Activated T-cell treated with anti-CD3 and anti-CD28 coated beads for 1 hour (primary cell): ENCODE results near the gene BORCS5.
"Not testable (repeated sequence)": the region's sequence is repeated elsewhere in the genome, so short reads cannot be mapped to it uniquely, and the experiment has no call there.

Experiments used
- DNase-seq: peaks from one replicate; pipeline ENCODE4 v3.0.0-alpha.2; 2020; ENCODE audit warnings: low read depth

BORCS5 gene

DNA sequence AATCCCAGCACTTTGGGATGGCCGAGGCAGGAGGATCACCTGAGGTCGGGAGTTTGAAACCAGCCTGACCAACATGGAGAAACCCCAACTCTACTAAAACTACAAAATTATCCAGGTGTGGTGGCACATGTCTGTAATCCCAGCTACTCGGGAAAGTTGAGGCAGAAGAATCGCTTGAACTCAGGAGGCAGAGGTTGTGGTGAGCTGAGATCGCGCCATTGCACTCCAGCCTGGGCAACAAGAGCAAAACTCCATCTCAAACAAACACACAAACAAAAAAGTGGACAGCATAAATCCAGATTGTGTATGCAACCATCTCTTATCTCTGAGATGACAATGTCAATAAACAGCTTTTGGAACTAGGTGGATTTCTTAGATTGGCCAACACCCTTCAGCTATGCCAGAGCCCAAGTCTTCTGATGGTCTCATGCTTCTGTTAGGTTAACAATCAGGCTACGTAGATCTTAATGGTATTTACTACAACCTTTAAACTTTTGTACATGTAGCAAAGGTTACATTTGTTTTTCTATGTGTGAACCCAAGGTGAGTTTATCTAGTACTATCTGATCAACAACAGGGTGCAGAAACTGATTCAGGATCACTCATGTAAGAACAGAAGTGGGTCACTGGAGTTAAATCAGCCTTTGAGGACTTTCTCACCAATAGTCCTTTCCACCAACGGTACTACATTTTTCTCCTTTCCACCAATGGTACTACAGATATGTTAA is 132.1 kb downstream of the BORCS5 start:
- no peak for DNase-seq

DNA sequence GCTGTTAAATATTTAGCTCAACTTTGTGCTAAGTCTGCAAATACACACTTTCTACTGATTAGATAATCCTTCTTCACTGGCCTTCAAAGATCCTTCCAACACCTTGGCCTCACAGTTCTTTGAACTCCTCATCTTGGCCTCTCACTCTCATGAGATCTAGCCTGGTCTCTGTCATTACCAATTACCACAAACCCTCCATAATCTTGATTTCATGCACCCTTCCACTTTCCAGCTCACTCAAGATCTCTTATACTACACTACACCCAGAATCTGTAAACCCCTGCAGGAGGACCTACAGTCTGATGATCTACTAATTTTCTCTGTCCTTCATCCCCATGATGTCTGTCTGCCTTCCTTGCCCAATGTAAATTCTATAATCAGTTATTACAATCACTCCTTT is 134.7 kb downstream of the BORCS5 start:
- DNase-seq: no peak

DNA sequence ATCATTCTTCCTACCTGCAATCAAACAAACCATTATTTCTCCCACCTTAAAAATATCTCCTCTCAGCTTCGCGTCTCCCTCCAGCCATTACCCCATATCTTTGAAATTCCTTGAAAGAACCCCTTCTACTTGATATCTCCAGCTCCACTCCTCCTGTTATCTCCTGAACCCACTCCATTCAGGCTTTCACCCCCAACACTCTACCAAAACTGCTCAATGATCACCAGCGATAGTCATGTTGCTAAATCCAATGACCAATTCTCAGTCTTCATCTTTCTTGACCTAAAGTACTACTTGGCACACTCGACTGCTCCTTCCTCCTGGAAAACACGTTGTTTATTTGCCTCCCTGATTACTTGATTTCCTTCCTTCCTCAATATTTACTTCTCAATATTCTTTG is 135.7 kb downstream of the BORCS5 start:
- DNase-seq: no peak

DNA sequence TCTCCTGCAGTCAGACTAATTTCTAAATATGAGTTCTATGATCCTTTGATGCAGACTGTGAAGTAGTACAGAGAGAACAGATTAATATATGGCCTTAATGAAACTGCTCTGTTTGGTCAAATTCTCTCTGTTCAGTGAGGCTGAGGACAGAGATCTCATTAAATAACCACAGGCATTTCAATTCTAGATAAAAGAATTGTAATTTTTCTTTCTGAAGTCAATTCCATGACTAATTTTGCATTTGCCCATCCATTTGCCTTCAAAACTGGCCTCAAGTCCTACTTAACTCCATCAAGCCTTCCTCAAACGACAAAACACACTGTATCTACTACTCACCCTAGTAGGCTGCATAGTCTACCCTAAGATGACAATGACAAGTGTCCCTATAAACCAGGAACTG is 138.7 kb downstream of the BORCS5 start:
- no peak for DNase-seq

DNA sequence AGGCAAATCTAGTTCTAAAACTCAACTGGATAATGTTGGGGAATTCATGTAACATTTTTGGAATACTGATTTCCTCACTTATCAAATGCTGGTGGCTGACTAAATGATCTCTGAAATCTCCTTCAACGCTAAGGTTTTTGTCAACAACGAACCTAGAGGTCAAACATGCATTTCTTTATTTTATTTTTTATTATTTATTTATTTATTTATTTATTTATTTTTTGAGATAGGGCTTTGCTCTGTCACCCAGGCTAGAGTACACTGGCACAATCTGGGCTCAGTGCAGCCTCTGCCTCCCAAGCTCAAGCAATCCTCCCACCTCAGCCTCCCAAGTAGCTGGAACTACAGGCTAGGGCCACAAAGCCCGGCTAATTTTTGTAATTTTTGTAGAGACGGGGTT is 141.3 kb downstream of the BORCS5 start:
- no peak for DNase-seq

DNA sequence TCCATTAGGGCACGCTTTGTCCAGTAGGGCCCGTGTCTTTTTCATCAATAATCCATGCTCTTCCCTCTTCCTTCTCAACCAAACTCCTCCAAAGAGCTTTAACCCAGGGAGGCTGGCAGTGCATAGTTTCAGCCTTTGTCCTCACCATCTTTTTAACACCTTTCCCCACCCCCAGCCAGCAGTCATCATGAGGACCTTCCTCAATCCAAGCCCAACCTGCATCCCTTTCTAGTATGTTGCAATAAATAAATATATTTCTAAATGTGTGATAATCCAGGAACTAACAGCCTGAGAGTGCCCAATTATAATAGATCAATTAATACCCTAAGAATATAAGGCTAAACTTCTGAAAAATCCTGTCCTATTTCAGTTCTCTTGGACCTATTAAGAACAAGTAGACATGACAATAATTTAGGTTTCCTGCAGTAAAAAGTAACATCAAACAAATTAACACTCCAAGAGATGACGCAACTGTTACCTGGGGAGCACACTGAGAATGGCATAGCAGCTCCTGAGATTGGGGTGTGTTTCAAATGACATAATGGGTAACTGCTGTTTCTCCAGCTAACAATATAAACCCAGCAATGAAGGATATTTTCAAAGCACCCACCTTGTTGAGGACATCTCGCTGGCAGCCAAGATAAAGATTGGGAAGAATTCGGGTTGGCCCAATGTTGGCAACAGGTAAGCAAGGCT is 143.2 kb downstream of the BORCS5 start:
- DNase-seq: no peak

DNA sequence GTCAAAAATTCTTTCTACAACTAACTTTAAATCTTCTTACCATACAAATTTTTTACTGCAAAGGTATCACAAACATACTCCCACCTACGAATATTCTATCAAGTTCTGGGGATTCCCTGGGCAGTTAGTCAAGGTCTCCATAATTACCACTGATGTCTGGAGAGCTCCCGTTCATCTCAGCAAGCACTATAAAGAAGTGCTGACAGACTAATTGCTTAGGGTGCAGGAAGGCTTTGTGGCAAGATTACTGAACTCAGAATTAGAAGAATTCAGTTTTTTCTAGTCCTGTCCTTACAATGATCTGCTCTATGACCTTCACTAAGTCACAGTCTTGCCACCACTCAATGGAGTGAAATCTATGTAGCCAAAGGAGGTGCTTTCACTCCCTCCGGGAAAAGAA is 144.2 kb downstream of the BORCS5 start:
- DNase-seq: no peak

DNA sequence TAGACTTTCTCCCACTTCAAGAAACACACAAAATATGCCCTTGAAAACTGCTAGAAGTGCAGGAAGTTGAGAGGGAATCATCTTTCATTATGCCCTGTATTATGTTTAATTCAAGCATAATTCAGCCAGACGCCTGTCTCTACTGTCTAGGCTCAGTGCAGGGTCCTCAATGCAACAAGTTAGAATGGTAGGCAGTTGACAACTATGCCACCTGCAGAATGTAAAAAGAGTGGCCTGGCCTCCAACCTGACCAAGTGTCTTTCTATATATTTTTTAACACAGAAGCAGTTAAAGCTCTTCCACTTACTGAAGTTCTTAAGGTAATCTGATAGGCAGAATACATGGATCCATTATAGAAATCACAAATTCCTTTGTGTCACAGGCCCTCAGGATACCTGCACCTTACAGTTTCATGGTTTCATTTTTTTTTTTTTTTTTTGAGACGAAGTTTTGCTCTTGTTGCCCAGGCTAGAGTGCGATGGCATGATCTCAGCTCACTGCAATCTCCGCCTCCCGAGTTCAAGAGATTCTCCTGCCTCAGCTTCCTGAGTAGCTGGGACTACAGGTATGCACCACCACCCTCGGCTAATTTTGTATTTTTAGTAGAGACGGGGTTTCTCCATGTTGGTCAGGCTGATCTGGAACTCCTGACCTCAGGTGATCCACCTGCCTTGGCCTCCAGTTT is 145.4 kb downstream of the BORCS5 start:
- not testable (repeated sequence) for DNase-seq

DNA sequence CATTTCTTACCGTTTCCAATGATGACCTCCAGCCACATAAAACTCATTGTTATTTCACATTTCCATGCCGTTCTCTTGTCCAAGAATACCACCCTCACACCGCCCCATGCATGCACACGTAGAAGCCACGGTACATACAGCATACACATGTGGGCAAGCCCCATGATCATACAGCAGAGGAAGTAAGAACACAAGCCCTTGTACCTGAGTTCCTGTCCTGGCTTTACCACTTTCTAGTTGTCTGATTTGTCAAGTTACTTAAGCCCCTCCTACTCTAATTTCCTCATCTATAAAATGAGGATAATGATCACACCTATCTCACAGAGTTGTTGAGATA is 145.9 kb downstream of the BORCS5 start:
- no peak for DNase-seq

DNA sequence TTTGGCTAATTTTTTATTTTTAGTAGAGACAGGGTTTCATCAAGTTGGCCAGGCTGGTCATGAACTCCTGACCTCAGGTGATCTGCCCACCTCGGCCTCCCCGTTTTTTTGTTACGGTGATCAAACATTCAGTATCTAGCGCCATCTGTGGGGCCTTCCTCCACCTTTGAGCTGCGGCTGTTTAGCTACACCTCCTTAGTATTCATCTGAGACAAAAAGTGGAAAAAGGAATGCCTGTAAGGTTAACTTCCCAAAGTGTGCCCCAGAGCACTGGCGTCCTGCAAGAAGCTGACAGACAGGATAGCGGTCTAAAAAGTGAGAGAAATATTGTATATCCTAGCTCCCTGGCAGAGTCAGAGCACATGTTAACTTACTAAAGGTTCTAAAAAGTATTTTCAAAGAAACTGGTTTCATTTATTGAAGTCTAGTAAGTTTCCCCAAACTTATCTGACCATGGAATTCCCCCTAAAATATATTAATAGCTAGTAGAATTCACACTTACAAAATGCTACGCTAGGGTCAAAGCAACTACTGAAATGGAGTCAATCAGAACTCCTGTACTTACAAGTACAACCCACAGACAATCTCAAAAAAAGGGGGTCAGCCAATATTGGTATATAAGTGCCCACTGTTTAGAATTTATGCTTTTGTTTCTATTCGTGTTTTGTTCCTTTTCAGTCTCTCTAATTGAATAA is 146.7 kb downstream of the BORCS5 start:
- no peak for DNase-seq

DNA sequence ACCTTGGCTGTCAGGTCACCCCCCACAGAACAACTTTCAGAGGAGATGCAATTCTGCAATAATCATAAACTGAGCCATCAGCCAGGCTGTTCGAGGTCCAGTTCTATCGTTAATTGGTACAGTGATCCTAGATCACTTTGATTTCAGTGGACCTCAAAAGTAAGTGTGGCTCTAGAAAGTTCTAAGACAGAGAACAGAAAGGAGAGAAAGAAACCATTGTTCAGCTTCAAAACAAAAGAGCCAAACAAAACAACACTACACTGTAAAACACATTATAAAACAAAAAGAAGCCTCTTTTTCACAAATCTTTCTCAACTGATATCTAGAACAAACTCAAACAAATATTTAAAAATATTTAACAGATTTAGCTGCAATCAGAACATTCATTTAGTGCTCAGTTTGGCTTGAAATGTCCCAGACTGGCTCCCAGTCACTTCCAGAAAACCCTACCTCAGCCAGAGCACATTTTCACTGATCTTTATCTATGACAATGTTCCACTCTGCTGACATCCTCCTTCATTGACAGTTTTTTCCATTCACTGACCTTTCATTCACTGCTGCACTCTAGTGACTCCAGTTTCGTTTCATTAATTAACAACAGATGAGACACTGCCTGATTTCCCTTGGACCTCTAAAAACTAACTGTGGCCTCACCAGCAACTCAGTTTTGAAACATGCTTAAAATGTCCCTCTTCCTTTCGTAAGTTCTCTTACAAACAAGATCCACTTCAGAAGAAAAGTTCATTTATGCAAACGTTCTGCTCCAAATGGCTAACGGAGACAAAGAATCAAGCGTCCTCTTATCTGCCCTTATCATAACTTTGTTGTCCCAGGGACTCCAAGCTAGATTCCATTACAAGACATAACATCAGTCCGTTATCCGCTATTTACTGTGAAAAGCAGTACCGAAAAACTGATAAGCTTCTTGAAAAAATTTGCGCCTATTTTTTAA is 148.9 kb downstream of the BORCS5 start:
- no peak for DNase-seq

DNA sequence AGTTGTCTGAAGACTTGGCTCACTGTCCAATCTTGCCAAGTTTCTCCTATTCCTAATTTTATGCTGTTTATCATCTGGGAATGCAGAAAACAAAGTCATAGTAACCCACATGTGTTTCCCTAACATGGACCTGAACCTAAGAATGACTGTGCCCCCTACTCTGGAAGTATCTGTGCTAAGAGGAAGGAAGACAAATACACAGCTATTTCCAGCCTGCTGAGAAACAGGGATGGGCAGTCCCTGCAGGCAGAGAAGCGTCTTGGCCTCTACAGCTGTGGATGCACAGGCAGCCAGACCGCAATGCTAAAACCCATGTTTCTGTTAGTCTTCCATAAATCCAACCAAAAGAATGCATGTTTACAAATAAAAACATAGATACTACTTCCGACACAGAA is 149.6 kb downstream of the BORCS5 start:
- DNase-seq: no peak

DNA sequence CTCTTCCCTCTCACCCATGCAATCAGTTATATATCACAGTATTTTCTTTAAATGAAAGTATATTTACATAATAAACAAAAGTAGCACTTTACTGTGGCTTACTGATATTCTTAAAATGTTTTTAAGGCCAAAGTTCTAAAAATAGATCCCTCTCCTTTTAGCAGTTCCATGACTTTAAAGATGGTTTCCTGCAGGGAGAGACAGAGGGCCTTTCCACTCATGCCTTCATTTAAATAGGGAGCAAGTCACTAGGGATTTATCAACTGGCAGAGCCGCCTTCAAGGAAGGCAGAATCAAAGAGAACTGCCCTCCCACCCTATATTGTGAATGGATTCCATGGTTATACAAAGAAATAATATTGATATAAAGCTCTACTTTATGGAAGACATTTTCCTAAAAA is 150.2 kb downstream of the BORCS5 start:
- DNase-seq: no peak

DNA sequence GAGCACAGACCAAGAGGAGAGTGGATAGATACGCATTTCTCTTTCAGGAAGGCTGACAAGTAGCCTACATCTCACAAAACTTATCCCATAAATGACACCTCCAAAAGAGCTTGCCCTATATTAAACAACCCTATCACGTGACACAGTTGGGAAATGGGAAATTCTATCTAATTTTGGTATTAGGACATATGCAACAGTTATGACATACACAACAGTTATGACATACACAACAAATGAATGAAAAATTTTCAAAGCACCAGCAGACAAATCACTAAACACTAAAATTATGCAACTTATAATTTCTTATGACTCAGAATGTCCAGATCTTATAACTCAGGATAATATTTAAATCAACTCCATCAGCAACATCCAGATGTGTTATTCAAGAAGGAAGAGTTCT is 151.7 kb downstream of the BORCS5 start:
- DNase-seq: no peak

DNA sequence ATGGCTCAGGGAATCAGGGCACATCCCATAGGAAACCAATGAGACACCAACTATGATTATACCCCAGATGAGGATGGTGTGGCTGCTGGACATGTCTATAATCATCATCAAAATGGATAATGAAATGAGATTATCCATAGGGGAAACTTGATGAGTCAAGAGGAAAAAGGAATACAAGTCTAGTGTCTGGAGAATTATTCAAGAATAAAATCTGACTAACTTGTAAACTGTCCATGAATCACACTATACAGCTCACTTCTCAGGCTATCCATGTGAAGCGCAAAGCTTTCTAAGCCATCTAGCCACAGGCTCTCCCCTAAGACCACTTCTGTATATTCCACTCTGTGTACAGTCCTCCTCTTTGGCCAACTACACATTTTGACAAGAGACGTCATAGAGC is 153.3 kb downstream of the BORCS5 start:
- no peak for DNase-seq

DNA sequence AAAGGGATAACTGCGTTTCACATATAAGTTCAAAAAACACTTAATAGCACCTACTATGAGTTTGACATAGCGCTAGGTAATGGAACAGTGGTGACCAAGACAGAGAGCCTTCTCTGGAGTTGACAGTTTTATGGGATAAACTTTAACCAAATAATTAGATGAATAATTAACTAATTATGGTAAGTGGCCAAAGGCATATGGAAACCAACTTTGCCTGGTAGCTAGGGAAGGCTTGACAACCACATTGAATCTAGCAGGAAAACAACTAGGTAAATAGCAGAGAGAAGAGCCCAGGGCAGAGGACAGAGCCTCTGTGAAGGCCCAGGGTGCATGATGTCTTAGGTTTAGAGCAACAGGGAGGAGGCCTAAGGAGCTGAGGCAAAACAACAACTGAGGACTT is 153.7 kb downstream of the BORCS5 start:
- DNase-seq: no peak

DNA sequence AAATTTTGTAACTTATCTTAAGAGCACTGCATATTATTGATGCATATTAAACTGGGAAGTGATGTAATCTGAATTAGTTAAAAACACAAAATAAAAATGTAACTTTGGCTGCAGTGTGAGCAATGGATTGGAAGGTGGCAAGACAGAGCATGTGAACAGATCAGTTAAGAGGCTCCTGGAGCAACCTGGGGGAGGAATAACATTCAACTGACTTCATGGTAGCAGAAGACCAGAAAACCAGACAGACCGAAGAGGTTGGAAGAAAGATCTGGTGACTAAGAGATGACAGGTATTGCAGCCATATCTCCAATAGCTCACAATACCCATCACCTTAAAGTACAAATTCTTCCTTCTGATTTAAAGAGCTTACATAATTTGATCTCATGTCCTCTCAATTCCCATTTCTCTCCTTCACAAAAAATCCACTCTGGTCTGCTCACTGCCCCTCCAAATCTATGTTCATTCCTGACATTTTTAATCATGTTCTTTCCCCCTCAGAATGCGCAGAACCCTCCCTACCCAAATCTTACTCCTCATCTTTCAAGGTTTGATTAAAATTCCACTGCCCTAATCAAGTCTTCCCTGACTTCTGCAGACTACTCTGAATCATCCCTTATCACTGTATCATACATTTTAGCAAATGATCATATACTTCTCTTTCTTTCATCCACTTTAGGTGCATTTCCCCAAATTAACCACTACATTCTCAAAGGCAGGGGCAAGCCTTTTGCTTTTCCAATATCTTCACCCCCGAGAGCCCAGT is 154.3 kb downstream of the BORCS5 start:
- no peak for DNase-seq

DNA sequence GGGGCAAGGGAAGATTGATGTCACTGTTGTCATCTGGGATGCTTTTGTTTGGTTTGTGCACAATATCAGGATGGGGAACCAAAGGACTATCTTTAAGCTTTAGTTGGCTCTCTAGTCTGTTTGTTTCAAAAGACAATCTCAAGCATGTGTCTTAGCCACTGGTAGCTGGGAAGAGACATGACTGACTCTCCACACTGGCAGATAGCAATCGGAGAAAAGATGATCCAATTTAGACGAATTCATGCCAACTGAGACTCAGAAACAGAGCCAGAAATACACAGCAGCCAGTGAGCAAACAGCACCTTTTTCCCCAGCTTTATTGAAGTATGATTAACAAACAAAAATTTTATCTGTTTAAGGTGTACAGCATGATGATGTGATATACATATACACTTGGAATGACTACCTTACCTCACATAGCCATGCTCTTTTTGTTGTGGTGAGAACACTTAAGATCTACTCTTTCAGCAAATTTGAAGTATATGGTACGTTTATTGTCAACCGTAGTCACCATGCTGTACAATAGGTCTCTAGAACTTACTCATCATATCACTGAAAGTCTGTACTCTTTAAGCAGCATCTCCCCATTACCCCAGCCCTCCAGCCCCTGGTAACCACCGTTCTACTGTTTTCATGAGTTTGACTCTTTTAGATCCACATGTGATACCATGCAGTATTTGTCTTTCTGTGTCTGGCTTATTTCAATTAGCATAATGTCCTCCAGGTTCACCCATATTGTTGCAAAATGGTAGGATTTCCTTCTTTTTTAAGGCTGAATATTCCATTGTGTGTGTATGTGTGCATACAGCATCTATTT is 155.2 kb downstream of the BORCS5 start:
- no peak for DNase-seq

DNA sequence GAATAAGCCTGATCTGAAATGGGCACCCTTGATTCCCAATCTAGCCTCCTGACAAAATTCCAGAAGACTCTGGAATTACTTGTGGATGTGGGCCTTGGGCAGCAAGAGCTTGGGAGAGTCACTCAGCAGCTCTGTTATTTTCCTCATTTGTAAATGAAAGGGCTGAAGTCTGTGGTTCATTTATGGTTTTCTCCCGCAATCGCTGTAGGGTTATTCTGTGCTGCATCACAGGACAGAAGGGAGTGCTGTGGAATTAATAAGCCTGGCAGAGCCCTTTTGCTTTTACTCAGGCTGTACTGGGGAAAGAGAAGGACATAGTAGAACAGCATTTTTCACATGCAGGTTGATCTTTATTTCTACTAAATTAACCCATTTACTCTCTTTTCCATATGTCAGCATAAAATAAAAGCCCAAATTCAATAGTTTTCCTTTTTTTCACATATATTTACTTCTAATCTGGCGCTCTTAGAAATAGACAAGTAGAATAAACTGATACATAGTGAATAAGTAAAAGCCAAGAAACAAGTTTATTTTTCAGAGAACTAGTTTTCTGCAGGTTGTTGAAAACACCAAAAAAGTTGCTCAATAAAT is 156.6 kb downstream of the BORCS5 start:
- DNase-seq: no peak

DNA sequence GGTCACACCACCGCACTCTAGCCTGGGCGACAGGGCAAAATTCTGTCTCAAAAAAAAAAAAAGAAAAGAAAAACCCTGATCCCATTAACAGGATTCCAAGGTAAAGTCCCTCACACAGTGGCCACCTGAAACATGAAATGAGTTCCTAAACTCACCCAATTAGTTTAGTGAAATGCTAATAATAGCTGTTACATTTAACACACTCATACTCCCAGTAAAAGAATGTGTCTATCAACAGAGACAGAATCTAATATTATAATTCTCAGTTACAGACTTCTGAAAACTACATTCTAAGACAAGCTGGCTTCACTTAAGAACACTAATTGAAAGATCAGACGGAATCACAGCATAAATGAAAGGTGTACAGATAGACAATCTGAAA is 161.6 kb downstream of the BORCS5 start:
- no peak for DNase-seq
